ENCODE measurements around the gene BCAT1.

The BCAT1 gene

DNA sequence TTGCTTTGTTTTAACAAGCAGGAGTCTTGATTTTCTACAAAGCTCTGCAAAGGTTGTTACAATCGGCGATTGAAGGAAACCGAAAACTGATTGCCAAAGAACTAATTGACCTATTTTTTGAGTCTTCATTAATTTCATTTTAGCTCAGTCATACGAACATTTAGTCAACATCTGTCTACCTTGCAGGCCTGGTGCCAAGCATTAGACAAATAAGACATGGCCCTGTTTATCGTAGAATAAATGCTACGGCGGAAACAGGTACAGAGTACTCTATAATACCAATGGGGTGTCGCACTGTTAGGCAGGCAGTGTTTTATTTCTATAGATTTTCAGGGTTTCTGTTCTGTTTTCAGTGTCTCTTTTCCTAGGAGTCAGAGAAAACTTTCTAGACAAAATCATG, 171.5 kb downstream of the BCAT1 start:
- TF ChIP-seq, protein P1, sequence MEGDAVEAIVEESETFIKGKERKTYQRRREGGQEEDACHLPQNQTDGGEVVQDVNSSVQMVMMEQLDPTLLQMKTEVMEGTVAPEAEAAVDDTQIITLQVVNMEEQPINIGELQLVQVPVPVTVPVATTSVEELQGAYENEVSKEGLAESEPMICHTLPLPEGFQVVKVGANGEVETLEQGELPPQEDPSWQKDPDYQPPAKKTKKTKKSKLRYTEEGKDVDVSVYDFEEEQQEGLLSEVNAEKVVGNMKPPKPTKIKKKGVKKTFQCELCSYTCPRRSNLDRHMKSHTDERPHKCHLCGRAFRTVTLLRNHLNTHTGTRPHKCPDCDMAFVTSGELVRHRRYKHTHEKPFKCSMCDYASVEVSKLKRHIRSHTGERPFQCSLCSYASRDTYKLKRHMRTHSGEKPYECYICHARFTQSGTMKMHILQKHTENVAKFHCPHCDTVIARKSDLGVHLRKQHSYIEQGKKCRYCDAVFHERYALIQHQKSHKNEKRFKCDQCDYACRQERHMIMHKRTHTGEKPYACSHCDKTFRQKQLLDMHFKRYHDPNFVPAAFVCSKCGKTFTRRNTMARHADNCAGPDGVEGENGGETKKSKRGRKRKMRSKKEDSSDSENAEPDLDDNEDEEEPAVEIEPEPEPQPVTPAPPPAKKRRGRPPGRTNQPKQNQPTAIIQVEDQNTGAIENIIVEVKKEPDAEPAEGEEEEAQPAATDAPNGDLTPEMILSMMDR (IDR thresholded peaks at IDR 0.05), result no peak
- no peak overlapping the region for H3K27ac Mint-ChIP-seq
- no peaks in the 10 kb centered on the region for H3K9me3 Mint-ChIP-seq
- H3K27me3 Mint-ChIP-seq (ENCODE audit: low read depth, poor library complexity), result no peaks in the 10 kb centered on the region
- no peak overlapping the region for H3K4me3 Mint-ChIP-seq
- no peak for DNase-seq
- peaks cover 19% of the 10 kb centered on the region for H3K4me1 Mint-ChIP-seq
- H3K36me3 Mint-ChIP-seq (ENCODE audit: low read depth), result no peaks in the 10 kb centered on the region

DNA sequence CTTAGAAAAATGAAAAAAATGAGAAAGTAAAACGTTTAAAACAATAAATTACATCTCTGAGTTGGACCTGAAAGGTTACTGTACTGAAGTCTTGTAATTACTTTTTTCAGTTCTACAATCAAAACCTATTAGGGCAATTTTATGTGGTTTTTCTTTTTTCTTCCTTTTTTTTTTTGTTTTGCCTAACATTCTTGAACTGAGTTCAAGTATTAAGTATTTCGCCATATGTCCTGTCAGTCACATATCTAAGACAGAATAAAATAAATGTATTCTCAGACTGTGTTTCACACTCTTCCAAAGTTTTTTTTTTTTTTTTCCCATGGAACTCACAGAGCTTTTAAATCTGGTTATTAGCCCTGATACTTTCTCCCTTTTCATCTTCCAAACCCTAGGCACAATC, 172.0 kb downstream of the BCAT1 start:
- H3K4me3 Mint-ChIP-seq, result no peak overlapping the region
- H3K36me3 Mint-ChIP-seq (ENCODE audit: low read depth), result no peaks in the 10 kb centered on the region
- H3K27me3 Mint-ChIP-seq (ENCODE audit: low read depth, poor library complexity), result no peaks in the 10 kb centered on the region
- DNase-seq, result no peak
- H3K9me3 Mint-ChIP-seq, result no peaks in the 10 kb centered on the region
- TF ChIP-seq, protein P1 (IDR thresholded peaks at IDR 0.05), result no peak
- peaks cover 19% of the 10 kb centered on the region for H3K4me1 Mint-ChIP-seq
- no peak overlapping the region for H3K27ac Mint-ChIP-seq

DNA sequence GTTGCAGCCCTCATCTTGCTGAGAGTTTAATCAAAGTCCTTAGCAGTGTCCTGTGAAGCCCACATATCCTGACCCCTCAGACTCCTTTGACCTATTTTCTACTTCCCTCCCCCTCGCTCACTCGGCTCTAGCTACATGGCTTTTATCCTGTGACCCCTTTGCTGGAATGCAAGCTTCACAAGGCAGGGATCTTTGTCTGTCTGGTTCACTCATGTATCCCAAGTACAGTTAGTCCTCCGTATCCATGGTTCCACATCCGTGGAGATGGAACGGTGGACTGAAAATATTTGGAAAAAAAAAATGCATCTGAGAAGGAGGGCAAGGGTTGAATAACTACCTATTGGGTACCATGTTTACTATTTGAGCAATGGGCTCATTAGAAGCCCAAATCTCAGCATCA, 173.8 kb downstream of the BCAT1 start:
- peaks cover 19% of the 10 kb centered on the region for H3K4me1 Mint-ChIP-seq
- H3K4me3 Mint-ChIP-seq, result no peak overlapping the region
- peak overlapping the region; percentile 12 for H3K27ac Mint-ChIP-seq
- H3K9me3 Mint-ChIP-seq, result no peaks in the 10 kb centered on the region
- no peaks in the 10 kb centered on the region for H3K36me3 Mint-ChIP-seq (ENCODE audit: low read depth)
- TF ChIP-seq, protein P1 (IDR thresholded peaks at IDR 0.05), result no peak
- H3K27me3 Mint-ChIP-seq (ENCODE audit: low read depth, poor library complexity), result no peaks in the 10 kb centered on the region
- DNase-seq, result no peak

DNA sequence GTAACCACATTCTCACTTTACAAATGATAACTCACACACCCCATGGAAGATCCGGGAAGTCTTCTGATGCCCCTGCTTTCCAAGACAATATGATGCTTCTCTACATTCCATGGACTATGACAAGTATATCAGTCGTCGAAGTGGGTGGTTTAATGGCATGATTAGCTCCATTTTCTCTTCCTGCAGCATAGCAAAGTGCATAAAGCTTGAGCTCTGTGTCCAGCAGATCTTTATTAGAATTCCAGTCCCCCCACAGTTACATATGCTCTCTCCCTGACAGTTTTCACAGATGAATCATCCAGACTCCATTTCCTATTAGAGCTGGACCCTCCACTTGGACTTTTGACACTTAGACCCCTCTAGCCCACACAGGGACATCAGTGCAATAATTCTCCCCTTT, 174.9 kb downstream of the BCAT1 start:
- Mint-ChIP-seq H3K27me3 (ENCODE audit: low read depth, poor library complexity) (no peaks in the 10 kb centered on the region), H3K27ac (no peak overlapping the region), H3K36me3 (ENCODE audit: low read depth) (no peaks in the 10 kb centered on the region), H3K4me3 (no peak overlapping the region), H3K9me3 (no peaks in the 10 kb centered on the region), H3K4me1 (peaks cover 19% of the 10 kb centered on the region)
- TF ChIP-seq, protein P1 (IDR thresholded peaks at IDR 0.05), result no peak
- DNase-seq, result no peak

DNA sequence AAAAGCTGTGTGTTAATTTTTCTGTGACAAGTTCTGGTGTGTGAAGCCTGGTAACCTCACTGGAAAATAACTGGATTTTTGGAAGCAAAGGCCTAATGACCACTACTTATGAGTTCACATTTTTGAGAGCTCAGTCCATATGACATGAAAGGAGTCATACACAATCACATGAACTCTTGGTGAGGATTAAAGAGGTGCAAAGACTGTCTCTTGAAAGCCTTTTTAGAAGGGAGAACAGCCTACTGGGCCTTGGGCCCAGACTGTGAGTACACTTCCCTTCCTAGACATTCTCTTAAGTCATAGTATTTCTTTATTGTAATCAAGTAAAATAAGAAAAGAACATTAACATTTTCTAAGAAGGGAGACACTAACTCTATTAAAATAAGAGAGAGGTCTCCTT, 176.1 kb downstream of the BCAT1 start:
- Mint-ChIP-seq H3K4me1 (peaks cover 14% of the 10 kb centered on the region), H3K27ac (no peak overlapping the region), H3K36me3 (ENCODE audit: low read depth) (no peaks in the 10 kb centered on the region), H3K27me3 (ENCODE audit: low read depth, poor library complexity) (no peaks in the 10 kb centered on the region), H3K9me3 (peaks cover 4% of the 10 kb centered on the region), H3K4me3 (no peak overlapping the region)
- DNase-seq, result no peak
- TF ChIP-seq, protein P1 (IDR thresholded peaks at IDR 0.05), result no peak

DNA sequence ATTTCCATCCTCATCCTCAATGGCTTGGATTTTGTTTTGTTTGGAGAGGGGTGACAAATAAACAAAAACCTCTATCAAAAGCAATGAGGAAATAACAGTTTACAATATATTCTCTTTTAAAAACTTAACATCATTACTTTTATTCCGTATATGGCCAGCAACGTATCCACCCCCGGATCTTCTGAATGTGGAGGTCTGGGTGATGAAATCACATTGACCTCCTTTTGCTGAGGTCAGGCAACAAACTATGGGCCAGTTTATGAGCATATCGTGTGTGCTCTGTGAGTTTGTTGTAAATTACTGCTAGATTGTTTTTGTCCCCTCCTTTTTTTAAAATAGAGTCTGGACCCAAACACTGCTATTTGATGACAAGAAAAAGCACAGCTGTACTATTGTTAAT, 178.1 kb downstream of the BCAT1 start:
- Mint-ChIP-seq H3K27ac (no peak overlapping the region), H3K27me3 (ENCODE audit: low read depth, poor library complexity) (no peaks in the 10 kb centered on the region), H3K9me3 (peaks cover 12% of the 10 kb centered on the region), H3K4me3 (no peak overlapping the region), H3K36me3 (ENCODE audit: low read depth) (no peaks in the 10 kb centered on the region), H3K4me1 (peaks cover 4% of the 10 kb centered on the region)
- TF ChIP-seq, protein P1 (IDR thresholded peaks at IDR 0.05), result no peak
- no peak for DNase-seq
